Gastroesophageal sphincter (tissue), 3 donors: ENCODE measurements around the gene GPRC5B.

Experiments
- POLR2A ChIP-seq, 2 donors: fragments of 450-650 bp; IDR thresholded peaks; one replicate each; pipeline ENCODE4 v1.6.1; 2017; ENCODE audit warnings: antibody characterized with exemption in 2 of 2, mild to moderate bottlenecking in 2 of 2, moderate library complexity in 1 of 2
- POLR2AphosphoS5 ChIP-seq: sonication (generic); formaldehyde crosslinking; IDR thresholded peaks from one replicate; pipeline ENCODE4 v1.6.1; 2017; ENCODE audit warnings: antibody characterized with exemption
- TF ChIP-seq, protein P1 (sequence below), 4 experiments: fragments of 200-600 bp in 2 of 4; fragments of 450-650 bp in 2 of 4; sonication (generic) in 1 of 4; IDR thresholded peaks; one replicate each; pipeline ENCODE4 v1.5.1; 2017 to 2019; ENCODE audit warnings: antibody characterized with exemption in 4 of 4, mild to moderate bottlenecking in 2 of 4, moderate library complexity in 2 of 4

DNA sequence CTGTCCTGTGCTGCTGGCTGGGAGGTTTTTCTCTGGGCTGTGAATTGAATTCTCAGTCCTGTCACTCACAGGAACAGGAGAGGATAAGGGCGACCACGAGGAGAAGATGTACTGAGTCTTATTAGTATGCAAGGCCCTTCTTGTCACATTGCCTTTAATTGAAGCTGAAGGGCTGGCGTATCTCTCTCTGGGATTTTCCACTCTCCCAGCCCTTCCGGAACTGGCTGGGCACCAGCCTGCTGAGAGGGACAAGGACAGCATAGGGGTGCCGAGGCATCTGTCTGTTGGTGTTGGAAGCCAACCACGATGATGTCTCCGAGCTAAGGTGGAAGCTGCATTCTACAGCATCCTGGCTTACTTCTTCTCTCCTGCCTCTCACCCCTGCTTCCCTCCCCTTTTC, 33.2 kb downstream of the GPRC5B start:
- TF ChIP-seq POLR2A (IDR thresholded peaks at IDR 0.05) (no peak), POLR2AphosphoS5 (no peak)
- TF ChIP-seq, protein P1, sequence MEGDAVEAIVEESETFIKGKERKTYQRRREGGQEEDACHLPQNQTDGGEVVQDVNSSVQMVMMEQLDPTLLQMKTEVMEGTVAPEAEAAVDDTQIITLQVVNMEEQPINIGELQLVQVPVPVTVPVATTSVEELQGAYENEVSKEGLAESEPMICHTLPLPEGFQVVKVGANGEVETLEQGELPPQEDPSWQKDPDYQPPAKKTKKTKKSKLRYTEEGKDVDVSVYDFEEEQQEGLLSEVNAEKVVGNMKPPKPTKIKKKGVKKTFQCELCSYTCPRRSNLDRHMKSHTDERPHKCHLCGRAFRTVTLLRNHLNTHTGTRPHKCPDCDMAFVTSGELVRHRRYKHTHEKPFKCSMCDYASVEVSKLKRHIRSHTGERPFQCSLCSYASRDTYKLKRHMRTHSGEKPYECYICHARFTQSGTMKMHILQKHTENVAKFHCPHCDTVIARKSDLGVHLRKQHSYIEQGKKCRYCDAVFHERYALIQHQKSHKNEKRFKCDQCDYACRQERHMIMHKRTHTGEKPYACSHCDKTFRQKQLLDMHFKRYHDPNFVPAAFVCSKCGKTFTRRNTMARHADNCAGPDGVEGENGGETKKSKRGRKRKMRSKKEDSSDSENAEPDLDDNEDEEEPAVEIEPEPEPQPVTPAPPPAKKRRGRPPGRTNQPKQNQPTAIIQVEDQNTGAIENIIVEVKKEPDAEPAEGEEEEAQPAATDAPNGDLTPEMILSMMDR (IDR thresholded peaks at IDR 0.05): no peak
